HepG2 (cell line): Measurements from ENCODE around the gene SRSF7. TPM values are rescaled to one million over a fixed set of nuclear protein-coding genes. Genes with fewer than 3 reads are reported as not detected.

Experiments
- ATAC-seq: fragments of 200-7000 bp; cut with Tn5 transposase; 3 replicates; pipeline ENCODE4 v1.9.1; 2020; ENCODE audit warnings: mild to moderate bottlenecking, moderate library complexity
- BruUV-seq: library from RNA; stranded (reverse); fragments of 400-500 nt; replicated peaks from 2 replicates; lab custom pipeline; 2021; lab: Mats Ljungman, UMichigan
- CTCF ChIA-PET: fragments of 300-600 bp; formaldehyde crosslinking; extraction: SDS; loops from one replicate; lab custom pipeline; 2021; ENCODE audit warnings: low total read pairs, inconsistent platforms, low intra/inter-chr PET ratio; lab: Yijun Ruan, JAX
- POLR2A ChIA-PET: fragments of 350-600 bp; sonication (Branson Sonifier 250); formaldehyde crosslinking; loops from one replicate; lab custom pipeline; 2020; ENCODE audit warnings: antibody characterized with exemption, inconsistent platforms; lab: Yijun Ruan, JAX
- DNase-seq: peaks from one replicate; pipeline ENCODE4 v3.0.0-alpha.2; 2015; ENCODE audit warnings: low spot score
- FAIRE-seq: peaks from 3 replicates; lab custom pipeline; 2011; peaks lifted over from hg19 to GRCh38; lab: Jason Lieb, UNC
- H2AFZ ChIP-seq: one replicate; pipeline ENCODE4 v1.6.1; 2011; ENCODE audit warnings: low read length, inconsistent platforms
- H3K27ac ChIP-seq: fragments of 300-600 bp; 3 replicates; pipeline ENCODE4 v1.8.0; 2011; ENCODE audit warnings: mixed run types, mild to moderate bottlenecking, mixed read lengths, low read length, inconsistent platforms; ENCODE audit not compliant: insufficient read depth; ENCODE audit errors: extremely low read length
- H3K27me3 ChIP-seq, 2 experiments: fragments of 200-600 bp in 1 of 2; 2 replicates in 1 of 2; 3 replicates in 1 of 2; pipeline versions ENCODE4 v1.6.0 to v1.8.0; 2011; ENCODE audit warnings: low read length in 2 of 2, mild to moderate bottlenecking in 2 of 2, moderate library complexity in 2 of 2, inconsistent platforms in 1 of 2; ENCODE audit not compliant: insufficient read depth in 2 of 2, control insufficient read depth in 1 of 2
- H3K36me3 ChIP-seq, 2 experiments: fragments of 200-600 bp in 1 of 2; replicated peaks in 1 of 2; 2 replicates in 1 of 2; 3 replicates in 1 of 2; pipeline versions ENCODE4 v1.5.1 to v1.8.0; 2011; ENCODE audit warnings: low read length in 2 of 2, inconsistent platforms in 1 of 2; ENCODE audit not compliant: insufficient read depth in 2 of 2, control insufficient read depth in 1 of 2
- H3K4me1 ChIP-seq: 2 replicates; pipeline ENCODE4 v1.5.1; 2012; ENCODE audit warnings: low read length, inconsistent platforms; ENCODE audit not compliant: insufficient read depth
- H3K4me2 ChIP-seq: 2 replicates; pipeline ENCODE4 v1.6.0; 2011; ENCODE audit warnings: low read depth, low read length, inconsistent platforms
- H3K4me3 ChIP-seq, 3 experiments: fragments of 200-600 bp in 1 of 3; sonication (generic), shearing (Covaris generic) in 1 of 3; replicated peaks in 1 of 3; 2 replicates each; pipeline ENCODE4 v1.5.1; 2011 to 2016; ENCODE audit warnings: low read length in 3 of 3, inconsistent platforms in 2 of 3, low read depth in 2 of 3, mild to moderate bottlenecking in 2 of 3, control low read depth in 1 of 3, mixed read lengths in 1 of 3; ENCODE audit not compliant: insufficient read depth in 1 of 3
- H3K79me2 ChIP-seq: one replicate; pipeline ENCODE4 v1.6.1; 2011; ENCODE audit warnings: low read length, inconsistent platforms; ENCODE audit not compliant: insufficient read depth
- H3K9ac ChIP-seq: 2 replicates; pipeline ENCODE4 v1.6.0; 2011; ENCODE audit warnings: mild to moderate bottlenecking, low read depth, low read length, inconsistent platforms; ENCODE audit not compliant: insufficient read depth
- H3K9me3 ChIP-seq: 2 replicates; pipeline ENCODE4 v1.5.1; 2012; ENCODE audit warnings: mild to moderate bottlenecking, low read length
- H4K20me1 ChIP-seq: 2 replicates; pipeline ENCODE4 v1.6.0; 2011; ENCODE audit warnings: inconsistent platforms, mild to moderate bottlenecking, low read length, moderate library complexity; ENCODE audit not compliant: insufficient read depth
- ARNTL ChIP-seq: sonication (generic); formaldehyde crosslinking; IDR thresholded peaks from 2 replicates; pipeline ENCODE4 v1.4.0; 2020; ENCODE audit warnings: mild to moderate bottlenecking, missing genetic modification reagents
- BCL6 ChIP-seq: IDR thresholded peaks from 2 replicates; pipeline ENCODE4 v1.6.1; 2016; ENCODE audit warnings: missing genetic modification reagents, missing compliant biosample characterization
- CC2D1A ChIP-seq: sonication (generic); formaldehyde crosslinking; IDR thresholded peaks from 2 replicates; pipeline ENCODE4 v1.8.1; 2023; ENCODE audit warnings: mild to moderate bottlenecking, missing genetic modification reagents
- CENPT ChIP-seq: sonication (generic); formaldehyde crosslinking; IDR thresholded peaks from 2 replicates; pipeline ENCODE4 v1.8.0; 2022; ENCODE audit warnings: low read depth, mild to moderate bottlenecking, moderate library complexity, missing genetic modification reagents
- DPF2 ChIP-seq: sonication (generic); formaldehyde crosslinking; IDR thresholded peaks from 2 replicates; pipeline ENCODE4 v1.4.0; 2020; ENCODE audit warnings: mild to moderate bottlenecking, low read depth, missing genetic modification reagents, borderline replicate concordance
- EZH2 ChIP-seq: conservative IDR thresholded peaks from 2 replicates; pipeline ENCODE4 v1.6.1; 2012; ENCODE audit warnings: mild to moderate bottlenecking, low read depth, low read length, moderate library complexity
- HES4 ChIP-seq: sonication (generic); formaldehyde crosslinking; IDR thresholded peaks from 2 replicates; pipeline ENCODE4 v1.9.0; 2021; ENCODE audit warnings: mild to moderate bottlenecking, missing genetic modification reagents, borderline replicate concordance
- MTF2 ChIP-seq: sonication (generic); formaldehyde crosslinking; IDR thresholded peaks from 2 replicates; pipeline ENCODE4 v1.5.0; 2020; ENCODE audit warnings: missing genetic modification reagents, borderline replicate concordance
- NRL ChIP-seq: sonication (generic); formaldehyde crosslinking; IDR thresholded peaks from 2 replicates; pipeline ENCODE4 v1.5.0; 2020; ENCODE audit warnings: missing genetic modification reagents, mild to moderate bottlenecking, moderate library complexity, borderline replicate concordance
- PRDM4 ChIP-seq: sonication (generic); formaldehyde crosslinking; IDR thresholded peaks from 2 replicates; pipeline ENCODE4 v1.9.0; 2021; ENCODE audit warnings: missing genetic modification reagents, borderline replicate concordance
- TBX2 ChIP-seq: sonication (generic); formaldehyde crosslinking; IDR thresholded peaks from 2 replicates; pipeline ENCODE4 v1.5.0; 2020; ENCODE audit warnings: missing genetic modification reagents, mild to moderate bottlenecking, borderline replicate concordance
- THRA ChIP-seq: sonication (generic); formaldehyde crosslinking; IDR thresholded peaks from 2 replicates; pipeline ENCODE4 v1.4.0; 2020; ENCODE audit warnings: missing genetic modification reagents, borderline replicate concordance
- U2AF2 ChIP-seq: fragments of 200-400 bp; formaldehyde crosslinking; IDR thresholded peaks from 2 replicates; pipeline ENCODE4 v1.6.1; 2017; ENCODE audit warnings: low read depth, mild to moderate bottlenecking, low read length
- ZBTB34 ChIP-seq: sonication (generic); formaldehyde crosslinking; IDR thresholded peaks from 2 replicates; pipeline ENCODE4 v1.8.0; 2022; ENCODE audit warnings: mild to moderate bottlenecking, missing genetic modification reagents
- ZNF329 ChIP-seq: sonication (generic); formaldehyde crosslinking; IDR thresholded peaks from 2 replicates; pipeline ENCODE4 v1.9.0; 2021; ENCODE audit warnings: low read depth, mild to moderate bottlenecking, missing genetic modification reagents
- ZNF878 ChIP-seq: sonication (generic); formaldehyde crosslinking; IDR thresholded peaks from 2 replicates; pipeline ENCODE4 v1.8.1; 2023; ENCODE audit warnings: mild to moderate bottlenecking, missing genetic modification reagents, moderate library complexity
- ZSCAN21 ChIP-seq: sonication (generic); formaldehyde crosslinking; IDR thresholded peaks from 2 replicates; pipeline ENCODE4 v1.8.0; 2022; ENCODE audit warnings: mild to moderate bottlenecking, missing genetic modification reagents, moderate library complexity, borderline replicate concordance
- WGBS: methylation state at CpG from one replicate; pipeline ENCODE4 v1.1.6; 2017; ENCODE audit warnings: low lambda C conversion rate; 5-methylcytosine and 5-hydroxymethylcytosine counted together
- in situ Hi-C: cut with HindIII; loops from 2 replicates; pipeline ENCODE4 v1.10.0; 2017; ENCODE audit warnings: low pct_unique_long_range_greater_than_20kb; ENCODE audit not compliant: extremely low pct_ligation_motif_present
- intact Hi-C: fragments of 100-400 bp; cut with micrococcal nuclease; formaldehyde crosslinking; loops from one replicate; pipeline ENCODE4 v1.10.0; 2022; ENCODE audit not compliant: unreplicated experiment
- polyA plus RNA-seq, 8 experiments: library from polyadenylated mRNA; depleted of rRNA in 3 of 8; stranded (reverse) in 7 of 8; unstranded in 1 of 8; fragments of >200 nt; fragmentation: Illumina TruSeq in 4 of 8; extraction: Trizol in 4 of 8; gene quantifications; 2 replicates each; pipeline versions ENCODE4 v1.2.1 to v1.2.3, GENCODE V29; 2011 to 2016; ENCODE audit warnings: low read depth in 4 of 8, missing spikeins in 1 of 8, mixed read lengths in 1 of 8; ENCODE audit not compliant: insufficient read depth in 1 of 8
- total RNA-seq, 5 experiments: library from RNA; depleted of rRNA; stranded (reverse); fragments of >200 nt; fragmentation: Illumina TruSeq; extraction: Trizol; gene quantifications; 2 replicates each; pipeline ENCODE4 v1.2.3, GENCODE V29; 2016; ENCODE audit warnings: low read depth in 1 of 5

Gene SRSF7
- total and polyA plus RNA-seq, 2 of the 13 experiments (the other 11 are each of a cell fraction or from before 2014, with no cell fraction given) = 172 to 275 TPM

- TF ChIP-seq THRA = no peak
Observed at GRCh38 chr2:38720613-38721241, 30.4 kb downstream of the SRSF7 start (continued).

GRCh38 chr2:38719706-38720105 lies 31.5 kb downstream of the SRSF7 start:
- Histone ChIP-seq H3K79me2 (peaks cover 4% of the 10 kb centered on the region), H4K20me1 (no peaks in the 10 kb centered on the region), H3K27ac (no peak overlapping the region), H3K4me3 (no peak overlapping the region), H3K9ac (no peak overlapping the region), H3K27me3 (no peaks in the 10 kb centered on the region), H3K4me2 (no peak overlapping the region), H3K9me3 (no peaks in the 10 kb centered on the region), H2AFZ (no peak overlapping the region), H3K36me3 (peaks cover 7 to 36% of the 10 kb centered on the region in 2 experiments; a peak in 3 of 5 replicates), H3K4me1 (peaks cover 16% of the 10 kb centered on the region)
- BruUV-seq = no TSS peak
- FAIRE-seq = no peak
- intact Hi-C loops (no loop called here), in situ Hi-C loops (loop anchor here (5.0 kb wide), 1 partner anchor 117 kb away; the partner anchor contains the start of gene HNRNPLL)
- WGBS = 94% methylated on average over 12 of the region's 12 CpGs
- POLR2A ChIA-PET = no interaction called here
- ATAC-seq = no peak
- TF ChIP-seq HES4 (CRISPR knock-in tag) (no peak), CC2D1A (CRISPR knock-in tag) (no peak), ZSCAN21 (no peak), BCL6 (CRISPR knock-in tag) (no peak), ARNTL (no peak), MTF2 (no peak), TBX2 (CRISPR knock-in tag) (no peak), ZBTB34 (CRISPR knock-in tag) (no peak), U2AF2 (no peak), DPF2 (CRISPR knock-in tag) (no peak), ZNF878 (CRISPR knock-in tag) (no peak), EZH2 (no peak), PRDM4 (CRISPR knock-in tag) (no peak), NRL (no peak), ZNF329 (no peak), CENPT (CRISPR knock-in tag) (no peak)
- DNase-seq = no peak
- CTCF ChIA-PET = no interaction called here
